C4-2B (cell line): ENCODE measurements around the gene FOS.

Source experiments
- ZFX ChIP-seq: fragments of 450-650 bp; IDR thresholded peaks from 2 replicates; pipeline ENCODE4 v1.6.1; 2017
- TF ChIP-seq, protein P1 (sequence below): fragments of 450-650 bp; conservative IDR thresholded peaks from 2 replicates; pipeline ENCODE4 v1.5.1; 2017; ENCODE audit warnings: mild to moderate bottlenecking

DNA sequence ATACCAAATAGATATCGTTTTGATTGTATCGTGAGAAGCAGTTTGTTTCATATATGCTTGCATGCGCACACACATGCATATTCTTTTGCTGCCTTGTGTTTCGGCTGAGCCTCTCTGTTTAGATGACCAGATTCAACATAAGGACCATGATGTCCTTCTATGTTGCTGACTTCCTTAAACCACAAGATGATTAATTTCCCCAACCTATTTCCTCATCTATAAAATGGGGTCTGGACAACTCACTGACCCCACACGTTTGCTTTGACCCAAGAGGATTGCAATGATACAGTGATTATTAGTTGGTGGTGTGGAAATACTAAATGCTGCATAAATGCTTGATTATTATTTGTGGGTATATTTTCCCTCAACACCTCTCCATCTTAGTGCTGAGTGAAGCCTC, 16.8 kb upstream of the FOS start:
- TF ChIP-seq, protein P1, sequence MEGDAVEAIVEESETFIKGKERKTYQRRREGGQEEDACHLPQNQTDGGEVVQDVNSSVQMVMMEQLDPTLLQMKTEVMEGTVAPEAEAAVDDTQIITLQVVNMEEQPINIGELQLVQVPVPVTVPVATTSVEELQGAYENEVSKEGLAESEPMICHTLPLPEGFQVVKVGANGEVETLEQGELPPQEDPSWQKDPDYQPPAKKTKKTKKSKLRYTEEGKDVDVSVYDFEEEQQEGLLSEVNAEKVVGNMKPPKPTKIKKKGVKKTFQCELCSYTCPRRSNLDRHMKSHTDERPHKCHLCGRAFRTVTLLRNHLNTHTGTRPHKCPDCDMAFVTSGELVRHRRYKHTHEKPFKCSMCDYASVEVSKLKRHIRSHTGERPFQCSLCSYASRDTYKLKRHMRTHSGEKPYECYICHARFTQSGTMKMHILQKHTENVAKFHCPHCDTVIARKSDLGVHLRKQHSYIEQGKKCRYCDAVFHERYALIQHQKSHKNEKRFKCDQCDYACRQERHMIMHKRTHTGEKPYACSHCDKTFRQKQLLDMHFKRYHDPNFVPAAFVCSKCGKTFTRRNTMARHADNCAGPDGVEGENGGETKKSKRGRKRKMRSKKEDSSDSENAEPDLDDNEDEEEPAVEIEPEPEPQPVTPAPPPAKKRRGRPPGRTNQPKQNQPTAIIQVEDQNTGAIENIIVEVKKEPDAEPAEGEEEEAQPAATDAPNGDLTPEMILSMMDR, result no peak
- no peak for TF ChIP-seq ZFX
